Ovary (tissue), 9 donors: ENCODE data around the gene PYGB. TPM values are rescaled to one million over a fixed set of nuclear protein-coding genes. Genes with fewer than 3 reads are reported as not detected.

ENCODE experiments used
- DNase-seq, 5 donors: peaks; one replicate each; pipeline ENCODE4 v3.0.0-alpha.2; 2019 to 2020
- H3K27ac ChIP-seq, 2 donors: fragments of 200-600 bp; one replicate each; pipeline versions ENCODE4 v1.5.1 to v1.8.0; 2019 to 2022
- H3K27me3 ChIP-seq: fragments of 200-600 bp; one replicate; pipeline ENCODE4 v1.8.0; 2022
- H3K36me3 ChIP-seq: fragments of 200-600 bp; sonication (generic); one replicate; pipeline ENCODE4 v1.5.1; 2019
- H3K4me1 ChIP-seq: one replicate; pipeline ENCODE4 v1.8.1; 2013; ENCODE audit warnings: mild to moderate bottlenecking, moderate library complexity; ENCODE audit not compliant: insufficient read depth
- H3K4me3 ChIP-seq: fragments of 200-600 bp; sonication (generic); one replicate; pipeline ENCODE4 v1.5.1; 2017
- H3K9me3 ChIP-seq, 2 donors: fragments of 200-600 bp in 1 of 2; sonication (generic) in 1 of 2; one replicate each; pipeline versions ENCODE4 v1.5.1 to v1.8.1; 2013 to 2019; ENCODE audit warnings: mild to moderate bottlenecking in 1 of 2, moderate library complexity in 1 of 2
- EP300 ChIP-seq: sonication (generic); formaldehyde crosslinking; IDR thresholded peaks from one replicate; pipeline ENCODE4 v1.6.1; 2017; ENCODE audit warnings: antibody characterized with exemption
- POLR2A ChIP-seq: fragments of 450-650 bp; IDR thresholded peaks from one replicate; pipeline ENCODE4 v1.6.1; 2017; ENCODE audit warnings: antibody characterized with exemption, mild to moderate bottlenecking, moderate library complexity
- WGBS, 3 donors: extraction: QIAGEN DNeasy Blood & Tissue Kit in 1 of 3; methylation state at CpG; one replicate each; pipeline versions ENCODE4 v1.1.5 to v1.1.7; 2013 to 2017; 5-methylcytosine and 5-hydroxymethylcytosine counted together
- intact Hi-C, 4 donors: fragments of 100-400 bp; cut with DNase I; formaldehyde crosslinking; loops; one replicate each; pipeline versions ENCODE4 v1.11.0 to v1.15.1; 2022 to 2023
- polyA plus RNA-seq, 2 donors: library from polyadenylated mRNA; stranded (reverse); fragments of 200-250 nt in 1 of 2; fragments of 350-450 nt in 1 of 2; fragmentation: Illumina TruSeq in 1 of 2; extraction: RNeasy Lipid Tissue Mini Kit (QIAGEN cat#74804) in 1 of 2; gene quantifications; one replicate each; pipeline ENCODE4 v1.2.3, GENCODE V29; 2013 to 2014
- total RNA-seq, 7 donors: library from RNA; depleted of rRNA in 2 of 7; stranded (reverse); fragments of >200 nt in 2 of 7; fragmentation: NEBNext Ultra II Directional in 3 of 7; extraction: Animal tissue kit (Norgen Biotek cat#: 25700) in 3 of 7; gene quantifications; one replicate each; pipeline versions ENCODE4 v1.1.0 to v1.2.4, GENCODE V29; 2016 to 2023
- TF ChIP-seq, protein P1 (sequence below), 3 donors: fragments of 450-650 bp in 2 of 3; fragments of 200-600 bp in 1 of 3; IDR thresholded peaks; one replicate each; pipeline versions ENCODE4 v1.5.1 to v1.8.0; 2016 to 2022; ENCODE audit warnings: antibody characterized with exemption in 3 of 3, mild to moderate bottlenecking in 1 of 3
- donor health status: DM: no; HTN: no; CAD: no; lungs with moderate emphysema.
- donor health status: DM: no; HTN: no; CAD: no.
- donor health status: Bipolar disorder and iron deficiency.
- donor health status: DM: yes; HTN: yes; CAD: no.
- donor health status: DM: no; HTN: no; CAD: no.
- donor health status: DM: yes; HTN: yes; CAD: no.

Gene PYGB
- total and polyA plus RNA-seq, 9 donors: 23.1 to 54.2 (median 38.3) TPM

DNA sequence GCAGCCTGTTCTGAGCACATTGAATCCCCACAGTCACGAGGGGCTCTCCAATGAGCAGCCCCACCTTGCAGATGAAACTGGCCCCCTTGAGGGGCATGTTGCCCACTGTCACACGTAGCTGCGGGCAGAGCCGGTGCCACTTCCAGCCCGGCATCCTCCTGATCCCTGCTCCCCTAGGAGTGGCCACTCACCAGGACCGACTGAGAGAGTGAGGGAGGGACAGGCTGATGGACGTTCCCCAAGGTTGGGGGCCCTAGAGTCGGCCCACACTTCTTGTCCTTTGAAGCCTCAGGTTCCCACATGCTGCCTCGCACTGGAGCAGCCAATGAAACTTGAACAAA, 41.9 kb upstream of the PYGB start:
- Histone ChIP-seq H3K9me3 (no peaks in the 10 kb centered on the region), H3K27me3 (no peaks in the 10 kb centered on the region), H3K27ac (no peak overlapping the region), H3K36me3 (no peaks in the 10 kb centered on the region), H3K4me3 (no peak overlapping the region), H3K4me1 (no peaks in the 10 kb centered on the region)
- TF ChIP-seq POLR2A (no peak), EP300 (no peak)
- TF ChIP-seq, protein P1, sequence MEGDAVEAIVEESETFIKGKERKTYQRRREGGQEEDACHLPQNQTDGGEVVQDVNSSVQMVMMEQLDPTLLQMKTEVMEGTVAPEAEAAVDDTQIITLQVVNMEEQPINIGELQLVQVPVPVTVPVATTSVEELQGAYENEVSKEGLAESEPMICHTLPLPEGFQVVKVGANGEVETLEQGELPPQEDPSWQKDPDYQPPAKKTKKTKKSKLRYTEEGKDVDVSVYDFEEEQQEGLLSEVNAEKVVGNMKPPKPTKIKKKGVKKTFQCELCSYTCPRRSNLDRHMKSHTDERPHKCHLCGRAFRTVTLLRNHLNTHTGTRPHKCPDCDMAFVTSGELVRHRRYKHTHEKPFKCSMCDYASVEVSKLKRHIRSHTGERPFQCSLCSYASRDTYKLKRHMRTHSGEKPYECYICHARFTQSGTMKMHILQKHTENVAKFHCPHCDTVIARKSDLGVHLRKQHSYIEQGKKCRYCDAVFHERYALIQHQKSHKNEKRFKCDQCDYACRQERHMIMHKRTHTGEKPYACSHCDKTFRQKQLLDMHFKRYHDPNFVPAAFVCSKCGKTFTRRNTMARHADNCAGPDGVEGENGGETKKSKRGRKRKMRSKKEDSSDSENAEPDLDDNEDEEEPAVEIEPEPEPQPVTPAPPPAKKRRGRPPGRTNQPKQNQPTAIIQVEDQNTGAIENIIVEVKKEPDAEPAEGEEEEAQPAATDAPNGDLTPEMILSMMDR (IDR thresholded peaks at IDR 0.05): no peak
- 81 to 87% (median 85%) methylated on average over 9 of the region's 9 CpGs for WGBS, 3 donors
- DNase-seq: peak in 2 of 5 donors; percentile 11 to 17
- intact Hi-C loops: loop anchor here in 1 of 4 donors (5.0 kb wide), 1 partner anchor 36 kb away; no protein-coding TSS in a partner anchor

DNA sequence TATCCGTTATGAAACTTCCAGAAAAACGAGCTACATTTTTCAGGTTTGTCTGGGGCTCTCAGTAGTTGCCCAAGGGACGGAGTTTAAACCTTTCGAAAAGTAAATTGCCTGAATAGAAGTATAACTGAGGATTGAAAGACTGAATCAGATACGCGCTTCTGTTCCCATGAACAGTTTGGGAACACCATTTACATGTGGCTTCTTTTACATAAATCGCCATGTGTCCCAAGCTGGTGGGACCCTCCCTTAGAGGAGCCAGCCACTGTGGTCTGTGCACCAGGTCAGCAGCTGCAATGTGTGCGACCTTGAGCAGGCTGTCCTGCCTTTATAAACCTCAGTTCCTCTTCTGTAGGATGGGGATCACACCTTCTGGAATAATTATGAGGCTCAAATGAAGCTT, 41.3 kb upstream of the PYGB start:
- no peak overlapping the region for H3K4me3 ChIP-seq
- TF ChIP-seq EP300: no peak
- TF ChIP-seq, protein P1 (IDR thresholded peaks at IDR 0.05): no peak
- H3K27ac ChIP-seq: no peak overlapping the region
- WGBS, 3 donors: 93 to 95% (median 95%) methylated on average over 8 of the region's 8 CpGs
- no peak for DNase-seq
- no peaks in the 10 kb centered on the region for H3K36me3 ChIP-seq
- intact Hi-C loops: loop anchor here in 1 of 4 donors (5.0 kb wide), 1 partner anchor 36 kb away; no protein-coding TSS in a partner anchor
- no peaks in the 10 kb centered on the region for H3K9me3 ChIP-seq
- no peaks in the 10 kb centered on the region for H3K27me3 ChIP-seq
- H3K4me1 ChIP-seq: no peaks in the 10 kb centered on the region

DNA sequence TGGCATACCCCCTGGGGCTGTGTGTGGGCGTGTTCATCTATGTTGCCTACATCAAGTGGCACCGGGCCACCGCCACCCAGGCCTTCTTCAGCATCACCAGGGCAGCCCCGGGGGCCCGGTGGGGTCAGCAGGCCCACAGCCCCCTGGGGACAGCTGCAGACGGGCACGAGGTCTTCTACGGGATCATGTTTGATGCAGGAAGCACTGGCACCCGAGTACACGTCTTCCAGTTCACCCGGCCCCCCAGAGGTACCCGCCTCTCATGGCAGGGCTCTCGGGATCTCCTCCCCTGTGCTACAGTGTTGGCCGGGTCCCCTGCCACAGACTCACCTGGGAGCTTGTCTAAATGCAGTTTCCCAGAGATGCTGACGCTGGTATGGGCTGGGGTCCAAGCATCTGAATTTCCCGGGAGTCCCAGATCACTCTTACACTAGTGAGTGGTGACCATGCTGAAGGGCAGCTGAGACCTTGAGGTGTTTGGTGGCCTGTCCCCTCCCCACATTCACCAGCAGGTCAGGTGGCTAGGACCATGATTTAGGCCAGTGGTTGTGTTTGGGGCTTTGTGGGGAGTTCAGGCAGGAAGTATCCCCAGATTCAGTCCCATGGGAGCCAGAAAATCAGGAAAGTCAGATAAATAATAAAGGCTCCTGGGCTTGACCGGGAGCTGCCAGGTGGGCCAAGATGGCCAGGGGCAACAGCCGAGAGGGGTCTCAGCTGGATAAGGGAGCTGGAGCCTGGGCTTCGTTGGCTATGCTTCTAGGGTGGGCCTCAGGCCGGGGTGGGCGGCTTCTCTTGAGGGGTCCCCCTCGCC, 40.5 kb upstream of the PYGB start:
- Histone ChIP-seq H3K9me3 (no peaks in the 10 kb centered on the region), H3K4me3 (no peak overlapping the region), H3K4me1 (no peaks in the 10 kb centered on the region), H3K27me3 (no peaks in the 10 kb centered on the region), H3K36me3 (no peaks in the 10 kb centered on the region), H3K27ac (no peak overlapping the region)
- WGBS, 3 donors: 95% methylated on average over 22 of the region's 22 CpGs
- DNase-seq: peak in 1 of 5 donors; percentile 13
- TF ChIP-seq EP300: no peak
- TF ChIP-seq, protein P1 (IDR thresholded peaks at IDR 0.05): no peak
- TF ChIP-seq POLR2A: no peak
- intact Hi-C loops: loop anchor here in 1 of 4 donors (5.0 kb wide), 1 partner anchor 35 kb away; no protein-coding TSS in a partner anchor

DNA sequence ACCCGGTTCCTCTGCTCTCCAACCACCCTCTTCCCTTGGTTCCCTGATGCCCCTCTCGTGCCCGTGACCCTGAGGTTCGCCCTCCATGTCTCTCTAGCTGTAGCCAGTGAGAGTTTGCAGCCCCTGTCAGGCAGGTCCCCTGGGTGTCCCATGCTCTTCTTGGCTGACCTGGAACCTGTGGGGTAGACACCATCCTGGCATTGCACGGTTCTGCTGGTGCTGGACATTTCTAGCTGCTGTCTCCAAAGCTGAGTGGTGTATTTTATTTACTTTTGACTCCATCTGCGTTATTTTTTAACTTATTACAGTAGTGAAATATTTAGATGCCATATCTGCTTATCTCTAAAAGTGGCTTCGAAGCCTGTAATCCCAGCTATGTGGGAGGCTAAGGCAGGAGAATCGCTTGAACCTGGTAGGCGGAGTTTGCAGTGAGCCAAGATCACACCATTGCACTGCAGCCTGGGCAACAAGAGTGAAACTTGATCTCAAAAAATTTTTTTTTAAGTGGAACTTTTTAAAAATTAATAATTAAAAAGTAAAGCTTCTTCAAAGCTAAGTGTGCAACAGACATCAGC, 39.8 kb upstream of the PYGB start:
- intact Hi-C loops: loop anchor here in 1 of 4 donors (5.0 kb wide), 1 partner anchor 34 kb away; no protein-coding TSS in a partner anchor
- 68 to 72% (median 68%) methylated on average over 9 of the region's 9 CpGs for WGBS, 3 donors
- no peak overlapping the region for H3K27ac ChIP-seq

More for the DNA sequence above, 39.8 kb upstream of the PYGB start:
- Histone ChIP-seq H3K27me3 (no peaks in the 10 kb centered on the region), H3K4me3 (no peak overlapping the region), H3K9me3 (no peaks in the 10 kb centered on the region), H3K36me3 (no peaks in the 10 kb centered on the region), H3K4me1 (no peaks in the 10 kb centered on the region)
- peak in 1 of 5 donors; percentile 4 for DNase-seq
- TF ChIP-seq EP300 (no peak), POLR2A (no peak)
- TF ChIP-seq, protein P1 (IDR thresholded peaks at IDR 0.05): no peak
